ENCODE results near the gene EXD3.

GRCh38 chr9:137446851-137447471 is 24.0 kb upstream of the EXD3 start:
- TF ChIP-seq CTCF (IDR thresholded peaks at IDR 0.05) (no peak), POLR2A (IDR thresholded peaks at IDR 0.05) (no peak)
